H9 (cell line): ENCODE data around the gene MLLT6. TPM values are rescaled to one million over a fixed set of nuclear protein-coding genes. Genes with fewer than 3 reads are reported as not detected.

Experiments
- DNase-seq: peaks from one replicate; pipeline ENCODE4 v3.0.0-alpha.2; 2017
- H2AFZ ChIP-seq: one replicate; pipeline ENCODE4 v1.6.1; 2013; ENCODE audit warnings: mild to moderate bottlenecking, low read length, control low read depth, moderate library complexity
- H2AK5ac ChIP-seq: 2 replicates; pipeline ENCODE4 v1.6.1; 2013; ENCODE audit warnings: low read length, control low read depth, mixed read lengths; ENCODE audit not compliant: insufficient read length
- H2BK120ac ChIP-seq: one replicate; pipeline ENCODE4 v1.6.1; 2013; ENCODE audit warnings: low read depth, mild to moderate bottlenecking, low read length, control low read depth, inconsistent platforms; ENCODE audit not compliant: poor library complexity, severe bottlenecking
- H2BK12ac ChIP-seq: 2 replicates; pipeline ENCODE4 v1.6.1; 2013; ENCODE audit warnings: low read length, control low read depth, mixed read lengths, low read depth; ENCODE audit not compliant: insufficient read length
- H2BK15ac ChIP-seq: 2 replicates; pipeline ENCODE4 v1.6.1; 2013; ENCODE audit warnings: low read depth, low read length, control low read depth
- H2BK20ac ChIP-seq: one replicate; pipeline ENCODE4 v1.6.1; 2013; ENCODE audit warnings: low read depth, mild to moderate bottlenecking, low read length, control low read depth, inconsistent platforms; ENCODE audit not compliant: poor library complexity, severe bottlenecking
- H2BK5ac ChIP-seq: 2 replicates; pipeline ENCODE4 v1.6.1; 2013; ENCODE audit warnings: low read length, control low read depth, mixed read lengths; ENCODE audit not compliant: insufficient read length
- H3K14ac ChIP-seq: 2 replicates; pipeline ENCODE4 v1.6.1; 2013; ENCODE audit warnings: low read length, control low read depth; ENCODE audit not compliant: insufficient read depth
- H3K18ac ChIP-seq: 2 replicates; pipeline ENCODE4 v1.6.1; 2013; ENCODE audit warnings: low read depth, mild to moderate bottlenecking, mixed read lengths, low read length, control low read depth; ENCODE audit not compliant: insufficient read length
- H3K23ac ChIP-seq: 2 replicates; pipeline ENCODE4 v1.6.1; 2013; ENCODE audit warnings: low read length, control low read depth, mixed read lengths, low read depth; ENCODE audit not compliant: insufficient read length
- H3K23me2 ChIP-seq: 2 replicates; pipeline ENCODE4 v1.6.1; 2013; ENCODE audit warnings: low read depth, mild to moderate bottlenecking, mixed read lengths, low read length, control low read depth; ENCODE audit not compliant: insufficient read length, poor library complexity, severe bottlenecking
- H3K27ac ChIP-seq: 2 replicates; pipeline ENCODE4 v1.5.1; 2013; ENCODE audit warnings: low read length, control low read depth, mixed read lengths, low read depth; ENCODE audit not compliant: insufficient read length
- H3K27me3 ChIP-seq: 2 replicates; pipeline ENCODE4 v1.6.1; 2013; ENCODE audit warnings: low read length, control low read depth, inconsistent platforms; ENCODE audit not compliant: insufficient read depth
- H3K4ac ChIP-seq: 2 replicates; pipeline ENCODE4 v1.6.1; 2013; ENCODE audit warnings: low read depth, mild to moderate bottlenecking, control low read depth, inconsistent platforms, low read length, moderate library complexity
- H3K4me1 ChIP-seq: 2 replicates; pipeline ENCODE4 v1.6.1; 2013; ENCODE audit warnings: low read length, control low read depth, inconsistent platforms; ENCODE audit not compliant: insufficient read depth
- H3K4me2 ChIP-seq: 2 replicates; pipeline ENCODE4 v1.6.1; 2013; ENCODE audit warnings: low read length, control low read depth, mixed read lengths; ENCODE audit not compliant: insufficient read length, insufficient read depth
- H3K56ac ChIP-seq: 2 replicates; pipeline ENCODE4 v1.6.1; 2013; ENCODE audit warnings: low read depth, mild to moderate bottlenecking, mixed read lengths, low read length, control low read depth; ENCODE audit not compliant: insufficient read length
- H3K79me1 ChIP-seq: 2 replicates; pipeline ENCODE4 v1.6.1; 2013; ENCODE audit warnings: low read depth, mild to moderate bottlenecking, moderate library complexity, low read length, control low read depth, inconsistent platforms; ENCODE audit not compliant: insufficient read depth, poor library complexity, severe bottlenecking
- H3K79me2 ChIP-seq: 2 replicates; pipeline ENCODE4 v1.6.1; 2013; ENCODE audit warnings: low read length, control low read depth, inconsistent platforms; ENCODE audit not compliant: insufficient read depth
- H3K9ac ChIP-seq: 2 replicates; pipeline ENCODE4 v1.6.1; 2013; ENCODE audit warnings: low read length, control low read depth, mixed read lengths; ENCODE audit not compliant: insufficient read length; ENCODE audit errors: extremely low read depth
- H3K9me3 ChIP-seq: one replicate; pipeline ENCODE4 v1.6.1; 2013; ENCODE audit warnings: low read depth, low read length, inconsistent platforms; ENCODE audit not compliant: control insufficient read depth
- H3T11ph ChIP-seq: one replicate; pipeline ENCODE4 v1.6.1; 2013; ENCODE audit warnings: mild to moderate bottlenecking, low read length, control low read depth, inconsistent platforms
- H4K20me1 ChIP-seq: one replicate; pipeline ENCODE4 v1.6.1; 2013; ENCODE audit not compliant: control insufficient read depth, insufficient read length, insufficient read depth
- H4K5ac ChIP-seq: 2 replicates; pipeline ENCODE4 v1.6.1; 2013; ENCODE audit warnings: low read depth, mild to moderate bottlenecking, mixed read lengths, low read length, control low read depth; ENCODE audit not compliant: insufficient read length
- H4K8ac ChIP-seq: replicated peaks from 2 replicates; pipeline ENCODE4 v1.6.1; 2013; ENCODE audit warnings: low read length, control low read depth, mixed read lengths, low read depth; ENCODE audit not compliant: insufficient read length
- H4K91ac ChIP-seq: 2 replicates; pipeline ENCODE4 v1.6.1; 2013; ENCODE audit warnings: low read depth, mild to moderate bottlenecking, moderate library complexity, mixed read lengths, low read length, control low read depth; ENCODE audit not compliant: insufficient read length
- H3K27ac Mint-ChIP-seq, 3 experiments: 2 replicates in 2 of 3; 3 replicates in 1 of 3; pipeline ENCODE4 v1.8.0; 2020 to 2021; ENCODE audit warnings: mixed read lengths in 3 of 3, mild to moderate bottlenecking in 1 of 3, moderate library complexity in 1 of 3
- H3K27me3 Mint-ChIP-seq: 2 replicates; pipeline ENCODE4 v1.8.0; 2021; ENCODE audit warnings: low read depth, mild to moderate bottlenecking, moderate library complexity, mixed read lengths
- H3K36me3 Mint-ChIP-seq, 3 experiments: 2 replicates in 2 of 3; 3 replicates in 1 of 3; pipeline ENCODE4 v1.8.0; 2020 to 2021; ENCODE audit warnings: low read depth in 3 of 3, mixed read lengths in 3 of 3; ENCODE audit not compliant: insufficient read depth in 1 of 3
- H3K4me1 Mint-ChIP-seq, 2 experiments: 2 replicates each; pipeline ENCODE4 v1.8.0; 2020; ENCODE audit warnings: mixed read lengths in 2 of 2
- H3K4me3 Mint-ChIP-seq, 2 experiments: 2 replicates in 1 of 2; 3 replicates in 1 of 2; pipeline ENCODE4 v1.8.0; 2020 to 2021; ENCODE audit warnings: mild to moderate bottlenecking in 2 of 2, mixed read lengths in 2 of 2, moderate library complexity in 1 of 2
- H3K9me3 Mint-ChIP-seq, 2 experiments: 2 replicates in 1 of 2; 3 replicates in 1 of 2; pipeline ENCODE4 v1.8.0; 2020; ENCODE audit warnings: mild to moderate bottlenecking in 2 of 2, mixed read lengths in 2 of 2, moderate library complexity in 1 of 2
- WGBS: extraction: QIAGEN DNeasy Blood & Tissue Kit; methylation state at CpG from one replicate; pipeline ENCODE4 v1.1.7; 2013; ENCODE audit warnings: missing lambda C conversion rate, low lambda C conversion rate, mixed read lengths; ENCODE audit not compliant: insufficient read length; ENCODE audit errors: extremely low coverage; 5-methylcytosine and 5-hydroxymethylcytosine counted together
- total RNA-seq: library from RNA; stranded (reverse); gene quantifications from 2 replicates; pipeline ENCODE4 v1.2.1, GENCODE V29; 2021
- TF ChIP-seq, protein P1 (sequence below): fragments of 200-600 bp; sonication (generic); conservative IDR thresholded peaks from 3 replicates; pipeline ENCODE4 v1.8.0; 2021; ENCODE audit warnings: antibody characterized with exemption, mild to moderate bottlenecking

MLLT6 gene
- total RNA-seq, 1 experiment from 2014 or later: 26.4 TPM

DNA sequence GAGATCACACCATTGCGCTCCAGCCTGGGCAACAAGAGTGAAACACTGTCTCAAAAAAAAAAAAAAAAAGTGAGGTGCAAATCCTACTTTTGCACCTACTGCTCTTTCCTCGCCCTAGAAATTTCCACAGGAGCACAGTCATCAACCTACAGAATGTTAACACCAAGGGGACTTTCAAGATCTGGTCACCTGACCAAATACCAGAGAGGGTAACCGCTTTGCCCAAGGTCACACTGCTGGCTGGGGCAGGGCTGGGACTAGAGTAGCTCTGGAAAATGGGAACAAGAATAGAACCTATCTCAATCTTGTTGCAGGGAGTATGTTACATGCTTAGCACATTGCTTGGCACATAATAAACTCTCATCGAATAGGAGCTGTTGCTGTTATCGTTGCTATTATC is 6.3 kb upstream of the MLLT6 start:
- Histone ChIP-seq H2BK12ac (no peak overlapping the region), H3K4me2 (no peak overlapping the region), H3K9me3 (no peaks in the 10 kb centered on the region), H3K27ac (no peak overlapping the region), H3K23ac (no peak overlapping the region), H4K20me1 (no peaks in the 10 kb centered on the region), H2BK5ac (no peak overlapping the region), H3K23me2 (peaks cover 8% of the 10 kb centered on the region), H3K14ac (no peak overlapping the region), H4K8ac (no peak overlapping the region), H3T11ph (no peak overlapping the region), H3K79me1 (no peaks in the 10 kb centered on the region), H3K4me1 (no peaks in the 10 kb centered on the region), H2BK15ac (no peak overlapping the region), H3K79me2 (no peaks in the 10 kb centered on the region), H3K4ac (no peak overlapping the region), H2BK20ac (no peak overlapping the region), H2BK120ac (no peak overlapping the region), H3K27me3 (peaks cover 53% of the 10 kb centered on the region), H2AFZ (no peak overlapping the region), H4K91ac (no peak overlapping the region), H2AK5ac (no peak overlapping the region), H4K5ac (no peak overlapping the region), H3K56ac (no peak overlapping the region), H3K9ac (no peak overlapping the region), H3K18ac (no peak overlapping the region)
- H3K27ac Mint-ChIP-seq: no peak overlapping the region
- H3K9me3 Mint-ChIP-seq: peaks cover 0 to 3% of the 10 kb centered on the region in 2 experiments; a peak in 2 of 5 replicates
- DNase-seq: no peak
- H3K36me3 Mint-ChIP-seq: no peaks in the 10 kb centered on the region
- TF ChIP-seq, protein P1, sequence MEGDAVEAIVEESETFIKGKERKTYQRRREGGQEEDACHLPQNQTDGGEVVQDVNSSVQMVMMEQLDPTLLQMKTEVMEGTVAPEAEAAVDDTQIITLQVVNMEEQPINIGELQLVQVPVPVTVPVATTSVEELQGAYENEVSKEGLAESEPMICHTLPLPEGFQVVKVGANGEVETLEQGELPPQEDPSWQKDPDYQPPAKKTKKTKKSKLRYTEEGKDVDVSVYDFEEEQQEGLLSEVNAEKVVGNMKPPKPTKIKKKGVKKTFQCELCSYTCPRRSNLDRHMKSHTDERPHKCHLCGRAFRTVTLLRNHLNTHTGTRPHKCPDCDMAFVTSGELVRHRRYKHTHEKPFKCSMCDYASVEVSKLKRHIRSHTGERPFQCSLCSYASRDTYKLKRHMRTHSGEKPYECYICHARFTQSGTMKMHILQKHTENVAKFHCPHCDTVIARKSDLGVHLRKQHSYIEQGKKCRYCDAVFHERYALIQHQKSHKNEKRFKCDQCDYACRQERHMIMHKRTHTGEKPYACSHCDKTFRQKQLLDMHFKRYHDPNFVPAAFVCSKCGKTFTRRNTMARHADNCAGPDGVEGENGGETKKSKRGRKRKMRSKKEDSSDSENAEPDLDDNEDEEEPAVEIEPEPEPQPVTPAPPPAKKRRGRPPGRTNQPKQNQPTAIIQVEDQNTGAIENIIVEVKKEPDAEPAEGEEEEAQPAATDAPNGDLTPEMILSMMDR: no peak
- no CpG with 5 or more reads among the region's 5 CpGs for WGBS
- H3K4me1 Mint-ChIP-seq: peaks cover 21 to 29% of the 10 kb centered on the region in 2 experiments
- no peak overlapping the region for H3K4me3 Mint-ChIP-seq
- peaks cover 93% of the 10 kb centered on the region for H3K27me3 Mint-ChIP-seq
